ENCODE measurements around the gene TACR1. TPM values are rescaled to one million over a fixed set of nuclear protein-coding genes. Genes with fewer than 3 reads are reported as not detected.
"Not testable (repeated sequence)": the region's sequence is repeated elsewhere in the genome, so short reads cannot be mapped to it uniquely, and the experiment has no call there.

TACR1 gene
- total RNA-seq, 1 donor from 2014 or later = 0.39 TPM

DNA sequence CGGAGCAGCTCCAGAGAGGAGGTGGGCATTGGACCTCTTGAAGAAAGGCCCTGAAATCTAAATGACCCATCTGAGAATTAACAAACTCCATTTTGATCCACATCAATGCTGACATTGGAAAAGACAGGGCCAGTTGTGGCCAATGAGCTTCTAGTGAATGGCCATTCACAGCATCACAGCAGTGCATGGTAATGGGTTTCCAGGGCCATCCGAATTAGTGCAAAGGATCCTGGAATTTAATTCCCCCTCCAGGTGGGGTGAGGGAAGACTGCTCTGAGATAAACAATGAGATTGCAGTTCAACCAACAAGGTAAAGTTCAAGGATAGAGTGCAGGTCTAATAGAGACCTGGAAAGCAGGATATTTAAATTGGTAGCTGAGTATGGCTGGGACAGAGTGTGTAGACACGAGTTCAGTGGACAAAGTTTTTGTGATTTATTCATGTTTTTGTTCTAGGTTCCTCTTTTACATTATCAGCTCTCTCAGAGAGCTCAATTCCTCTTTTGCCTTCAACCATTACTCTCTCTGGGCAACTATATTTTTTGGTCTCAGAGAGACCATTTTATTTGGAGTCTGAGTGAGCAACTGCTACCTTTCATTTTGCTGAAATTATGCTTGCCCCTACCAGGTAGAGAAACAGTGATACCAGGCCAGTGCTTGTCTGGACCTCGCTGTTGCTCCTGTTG, 5.0 kb downstream of the TACR1 start:
- DNase-seq = no peak

DNA sequence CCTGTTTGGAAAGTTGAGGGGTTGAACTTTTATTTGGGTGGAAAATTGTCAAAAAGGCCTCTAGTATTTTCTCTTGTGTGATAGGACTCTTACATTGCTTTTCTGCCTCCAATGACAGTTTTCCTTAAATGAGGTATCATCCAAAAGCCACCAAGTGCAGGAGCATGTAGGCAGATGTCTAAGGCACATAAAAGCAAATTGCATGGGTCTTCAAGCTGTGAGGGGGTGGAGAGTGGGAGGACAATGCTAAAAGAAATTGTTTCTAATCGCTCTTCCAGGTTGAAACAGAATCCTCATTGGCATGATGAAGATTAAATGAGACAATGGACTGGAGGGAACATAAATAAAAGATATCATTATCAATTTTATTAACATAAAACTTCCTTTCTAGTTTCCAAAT, 6.8 kb downstream of the TACR1 start:
- DNase-seq = no peak

DNA sequence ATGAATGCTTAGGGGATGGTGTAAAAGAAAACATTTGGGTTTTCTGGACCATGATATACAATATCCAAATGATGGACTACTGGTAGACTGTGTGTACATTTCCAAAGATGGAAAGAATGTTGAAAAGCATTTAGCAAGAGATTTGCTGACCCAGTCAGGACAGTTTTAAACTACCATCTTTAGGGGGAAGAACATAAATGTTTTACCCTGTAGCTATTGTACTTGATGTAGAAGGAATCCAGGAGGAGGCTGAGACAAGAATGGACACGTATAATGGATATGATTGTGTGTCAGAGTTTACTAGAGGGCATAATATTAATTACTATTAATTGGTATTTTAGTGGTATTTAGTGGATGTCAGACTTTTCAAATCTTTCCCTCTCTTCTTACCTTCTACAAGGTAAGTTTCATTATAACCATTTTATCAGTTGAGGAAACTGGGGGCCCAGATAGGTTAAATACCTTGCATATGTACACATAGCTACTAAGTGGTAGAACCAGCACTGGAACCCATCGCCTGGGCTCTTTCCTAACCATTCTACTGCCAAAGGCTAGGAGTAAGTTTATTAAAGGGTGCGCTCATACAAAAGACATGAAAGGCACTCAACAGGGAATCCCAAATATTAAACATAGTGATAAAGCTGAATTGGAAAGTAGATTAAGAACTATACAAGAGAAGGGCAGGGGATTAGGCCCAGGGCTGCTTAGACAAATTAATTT, 8.9 kb downstream of the TACR1 start:
- DNase-seq = no peak

DNA sequence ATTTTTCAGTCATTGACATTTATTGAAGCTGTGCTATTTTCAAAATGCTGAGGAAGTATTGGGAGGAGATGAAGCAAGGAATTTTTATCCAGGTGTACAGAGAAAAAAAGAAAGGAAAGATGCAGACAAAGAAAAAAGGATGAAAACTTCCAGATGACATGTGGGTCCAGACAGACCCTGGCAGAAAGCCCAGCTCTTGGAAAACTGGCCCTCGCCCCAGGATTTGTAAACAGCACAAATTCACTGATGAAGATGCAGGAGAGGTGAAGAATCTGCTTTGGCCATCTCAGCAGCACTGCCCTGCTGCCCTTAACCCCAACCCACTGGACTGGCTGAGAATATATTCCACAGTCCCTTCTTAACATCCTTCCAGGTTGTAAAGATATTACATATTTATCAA, 12.5 kb downstream of the TACR1 start:
- DNase-seq = no peak

DNA sequence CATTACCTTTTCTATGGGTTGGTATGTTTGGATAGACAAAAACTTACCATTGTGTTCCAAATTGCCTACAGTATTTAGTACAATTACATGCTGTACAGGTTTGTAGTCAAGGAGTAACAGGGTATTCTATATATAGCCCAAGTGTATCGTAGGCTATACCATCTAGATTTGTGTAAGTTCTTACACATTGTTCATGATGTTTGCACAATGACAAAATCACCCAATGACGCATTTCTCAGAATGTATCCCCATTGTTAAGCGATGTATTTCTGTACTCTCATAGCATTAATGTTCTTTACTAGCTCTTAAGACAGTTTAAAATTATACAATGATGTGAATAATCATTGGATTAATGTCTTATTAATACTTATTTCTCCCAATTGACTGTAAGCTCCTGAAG, 16.7 kb downstream of the TACR1 start:
- DNase-seq = no peak

DNA sequence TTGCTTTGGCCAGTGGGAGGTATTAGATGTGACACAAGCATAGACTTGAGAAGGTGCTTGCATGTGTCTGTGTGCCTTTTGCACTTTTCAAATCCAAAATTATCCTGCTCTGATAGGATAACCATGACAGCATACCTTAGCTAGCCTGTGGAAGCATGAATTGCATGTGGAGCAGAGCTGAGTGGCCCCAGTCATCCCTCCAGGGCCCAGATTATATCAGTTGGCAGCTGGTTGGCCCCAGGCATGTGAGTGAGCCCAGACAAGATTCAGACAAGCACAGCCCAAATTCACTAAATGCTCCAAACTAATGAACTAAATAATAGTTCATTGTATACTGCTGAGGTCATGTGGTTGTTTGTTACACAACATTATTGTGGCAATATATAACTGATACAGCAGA, 18.8 kb downstream of the TACR1 start:
- DNase-seq = no peak

DNA sequence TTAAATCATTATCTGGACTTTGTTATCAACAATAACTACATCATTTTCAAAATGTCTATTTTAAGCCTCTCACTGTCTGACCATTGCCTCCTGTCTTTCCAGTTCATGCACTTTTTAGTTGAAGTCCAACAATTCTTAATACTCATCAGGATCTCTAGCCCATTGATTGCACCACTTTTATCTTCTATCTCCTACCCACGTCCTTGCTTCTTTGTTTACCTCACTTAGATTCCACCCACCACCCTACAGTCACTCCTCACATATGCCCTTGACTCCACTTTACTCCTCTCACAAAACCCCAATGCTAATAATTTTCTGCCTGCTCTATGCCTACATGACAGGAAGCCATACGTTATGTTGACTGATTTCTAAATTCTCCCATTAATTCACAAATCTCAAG, 21.9 kb downstream of the TACR1 start:
- DNase-seq = no peak

DNA sequence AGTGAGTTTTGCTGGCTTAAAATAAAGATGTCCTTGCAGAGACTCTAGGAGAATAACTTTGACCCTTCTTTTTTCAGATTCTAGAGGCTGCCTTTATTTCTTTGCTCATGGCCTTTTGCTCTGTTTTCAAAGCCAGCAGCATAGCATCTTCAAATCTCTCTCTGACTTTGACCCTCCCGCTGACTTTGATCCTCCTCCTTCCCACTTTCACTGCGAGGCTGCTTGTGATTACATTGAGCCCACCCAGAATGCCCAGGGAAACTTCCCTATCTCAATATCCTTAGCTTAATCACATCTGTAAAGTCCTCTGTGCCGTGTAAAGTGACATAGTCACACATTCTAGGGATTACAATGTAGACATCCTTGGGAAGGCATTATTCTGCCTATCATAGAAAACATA, 23.9 kb downstream of the TACR1 start:
- no peak for DNase-seq

DNA sequence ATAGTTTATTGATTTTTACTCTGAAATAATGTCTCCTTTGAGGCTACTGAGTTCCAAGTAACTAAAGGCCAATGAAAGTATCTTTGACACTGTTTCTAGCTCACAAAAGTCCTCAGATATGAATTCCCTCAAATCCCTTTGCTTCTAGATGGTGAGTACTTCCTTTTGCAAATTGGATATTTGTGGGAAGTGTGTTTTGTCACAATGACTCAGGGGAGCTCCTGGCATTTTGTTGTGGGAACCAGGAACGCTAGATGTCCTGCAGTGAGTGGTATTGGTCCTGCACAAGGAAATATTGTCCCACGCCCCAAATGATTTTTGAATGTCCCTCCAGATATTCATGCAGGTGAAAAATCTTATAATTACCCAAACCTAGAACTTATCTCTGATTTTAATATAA, 24.3 kb downstream of the TACR1 start:
- DNase-seq = no peak

DNA sequence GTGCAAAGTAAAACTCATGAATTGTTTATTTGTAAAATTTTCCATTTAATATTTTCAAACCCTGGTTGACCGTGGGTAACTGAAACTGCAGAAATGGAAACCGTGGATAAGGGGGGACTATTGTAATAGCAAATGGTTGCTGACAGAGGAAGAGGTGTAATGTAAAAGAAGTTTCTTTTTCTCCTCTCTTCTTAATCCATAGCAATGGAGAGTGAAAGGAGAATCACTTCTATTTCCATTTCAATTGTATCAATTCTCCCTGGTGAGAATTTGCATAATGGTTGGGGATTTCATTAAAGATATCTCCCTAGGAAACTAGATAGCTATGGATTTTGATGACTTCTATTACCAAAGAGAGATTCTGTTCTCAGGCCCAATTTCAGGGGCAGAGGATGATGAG, 24.8 kb downstream of the TACR1 start:
- DNase-seq = no peak

DNA sequence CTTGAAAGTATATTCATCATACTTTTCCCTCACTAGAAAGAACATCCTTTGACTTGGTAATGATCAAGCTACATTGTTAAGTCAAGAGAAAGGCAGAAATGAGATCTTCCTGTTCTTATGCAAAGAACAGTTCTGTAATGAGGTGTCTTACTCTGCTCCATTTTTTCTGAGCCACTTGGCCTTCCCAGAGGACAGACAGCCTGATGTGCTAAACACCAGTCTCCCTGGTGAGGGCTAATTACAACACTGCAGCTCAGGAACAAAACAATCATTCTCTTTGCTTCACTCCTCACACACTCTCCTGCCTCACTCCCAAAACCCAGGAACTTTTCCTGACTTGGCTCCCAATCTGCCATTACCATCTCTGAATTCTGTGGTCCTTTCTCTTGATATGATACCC, 25.6 kb downstream of the TACR1 start:
- DNase-seq = no peak

DNA sequence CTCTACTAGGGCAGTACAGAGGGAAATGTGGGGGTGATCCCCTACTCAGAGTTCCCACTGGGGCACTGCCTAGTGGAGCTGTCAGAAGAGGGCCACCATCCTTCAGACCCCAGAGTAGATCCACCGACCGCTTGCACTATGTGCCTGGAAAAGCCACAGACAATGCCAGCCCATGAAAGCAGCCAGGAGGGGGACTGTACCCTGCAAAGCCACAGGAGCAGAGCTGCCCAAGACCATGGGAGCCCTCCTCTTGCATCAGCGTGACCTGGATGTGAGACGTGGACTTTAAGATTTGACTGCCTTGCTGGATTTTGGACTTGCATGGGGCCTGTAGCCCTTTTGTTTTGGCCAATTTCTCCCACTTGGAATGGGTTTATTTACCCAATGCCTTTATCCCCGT, 27.9 kb downstream of the TACR1 start:
- DNase-seq = not testable (repeated sequence)

DNA sequence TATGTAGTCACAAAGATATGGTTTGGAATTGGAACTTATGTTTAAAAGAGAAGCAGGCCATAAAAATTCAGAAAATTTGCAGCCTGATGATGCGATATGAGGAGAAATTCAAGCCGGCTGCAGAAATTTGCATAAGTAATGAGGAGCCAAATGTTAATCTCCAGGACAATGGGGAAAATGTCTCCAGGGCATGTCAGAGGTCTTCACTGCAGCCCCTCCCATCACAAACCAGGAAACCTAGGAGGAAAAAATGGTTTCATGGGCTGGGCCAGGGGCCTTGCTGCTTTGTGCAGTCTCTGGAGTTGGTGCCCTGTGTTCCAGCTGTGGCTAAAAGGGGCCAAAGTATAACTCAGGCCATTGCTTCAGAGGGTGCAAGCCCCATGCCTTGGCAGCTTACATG, 28.4 kb downstream of the TACR1 start:
- no peak for DNase-seq

DNA sequence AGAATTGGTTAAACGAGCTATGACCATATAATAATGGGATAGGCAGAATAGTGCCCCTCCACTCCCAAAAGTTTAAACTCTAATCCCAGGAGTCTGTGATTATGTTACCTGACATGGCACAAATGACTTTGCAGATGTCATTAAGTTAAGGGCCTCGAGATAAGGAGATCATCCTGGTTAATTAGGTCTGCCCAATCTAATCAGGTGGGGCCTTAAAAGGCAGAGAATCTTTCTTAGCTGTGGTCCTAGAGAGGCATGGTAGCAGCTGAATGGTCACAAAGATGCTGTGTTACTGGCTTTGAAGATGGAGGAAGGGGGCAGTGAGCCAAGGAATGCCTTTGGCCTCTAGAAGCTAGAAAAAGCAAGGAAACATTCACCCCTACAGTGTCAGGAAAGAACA, 31.1 kb downstream of the TACR1 start:
- DNase-seq = no peak

DNA sequence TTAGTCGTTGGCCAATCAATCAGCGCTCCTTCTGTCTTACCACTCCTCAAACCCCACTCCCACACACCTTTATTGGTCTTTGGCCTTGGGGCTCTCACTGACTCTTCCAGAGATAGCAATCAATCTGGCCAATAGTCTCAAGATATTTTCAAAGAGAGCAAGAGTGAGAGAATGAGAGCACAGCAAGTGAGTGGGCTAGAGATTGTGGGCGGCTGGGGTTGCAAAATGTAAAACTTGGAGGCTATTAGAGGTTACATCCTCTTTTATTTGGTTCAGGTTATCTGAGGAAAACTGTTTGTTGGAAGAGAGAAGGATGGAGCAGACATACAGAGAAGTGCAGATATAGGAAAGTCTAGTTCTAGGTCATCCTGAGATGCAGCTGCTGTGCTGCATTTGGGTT, 32.8 kb downstream of the TACR1 start:
- DNase-seq = no peak

DNA sequence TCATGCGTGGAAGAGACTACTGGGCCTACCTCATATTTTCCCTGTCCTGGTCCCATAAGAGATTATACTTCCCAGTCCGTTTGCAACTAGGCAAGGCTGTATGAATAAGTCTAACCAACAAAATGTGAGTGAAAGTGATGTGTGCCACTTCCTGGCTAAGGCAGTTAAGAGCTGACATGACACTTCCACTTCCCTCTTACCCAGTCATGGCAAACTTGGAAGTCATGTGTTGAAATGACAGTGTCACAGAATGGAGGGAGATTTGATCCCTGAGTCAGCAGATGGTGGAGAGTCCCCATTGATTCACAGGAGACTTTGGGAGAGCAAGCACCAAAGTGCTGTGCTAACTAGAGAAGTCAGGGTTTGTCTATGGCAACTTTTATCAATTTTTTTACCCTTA, 36.4 kb downstream of the TACR1 start:
- no peak for DNase-seq

DNA sequence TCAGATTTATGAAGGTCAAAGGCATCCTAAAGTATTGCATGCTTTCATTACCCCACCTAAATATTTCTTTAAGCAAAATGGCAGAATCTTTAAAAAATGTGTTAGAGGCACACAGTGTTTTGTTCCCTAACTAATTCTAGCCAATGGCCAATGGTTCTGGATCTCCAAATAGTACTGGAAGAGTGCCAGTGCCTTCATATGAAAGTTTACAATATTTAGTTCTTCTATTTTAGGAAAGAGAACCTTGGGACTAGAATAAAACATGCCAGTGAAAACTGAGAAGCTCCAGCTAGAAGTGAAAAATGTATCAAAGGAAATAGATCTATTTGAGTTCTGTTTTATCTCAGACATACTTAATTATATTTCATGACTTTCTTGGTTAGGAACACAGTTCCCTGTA, 37.1 kb downstream of the TACR1 start:
- DNase-seq = no peak

DNA sequence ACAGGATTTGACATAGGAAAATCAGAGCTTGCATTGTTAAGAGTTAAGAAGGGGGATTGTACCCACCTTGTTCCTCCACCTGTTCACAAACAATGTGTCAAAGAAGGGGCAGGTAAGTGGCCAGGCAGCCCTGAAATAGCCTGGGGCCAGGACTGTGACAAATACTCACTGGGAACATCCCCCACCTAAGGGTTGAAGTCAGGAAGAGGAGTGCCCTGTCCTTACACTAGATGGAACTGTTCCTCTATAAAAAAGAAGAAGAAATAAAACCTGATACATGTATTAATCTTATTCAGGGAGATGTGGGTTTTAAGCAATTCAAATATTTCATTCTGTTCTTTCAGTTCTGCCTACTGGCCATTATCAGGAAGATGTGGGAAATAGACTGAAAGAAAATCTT, 41.9 kb downstream of the TACR1 start:
- DNase-seq = no peak

DNA sequence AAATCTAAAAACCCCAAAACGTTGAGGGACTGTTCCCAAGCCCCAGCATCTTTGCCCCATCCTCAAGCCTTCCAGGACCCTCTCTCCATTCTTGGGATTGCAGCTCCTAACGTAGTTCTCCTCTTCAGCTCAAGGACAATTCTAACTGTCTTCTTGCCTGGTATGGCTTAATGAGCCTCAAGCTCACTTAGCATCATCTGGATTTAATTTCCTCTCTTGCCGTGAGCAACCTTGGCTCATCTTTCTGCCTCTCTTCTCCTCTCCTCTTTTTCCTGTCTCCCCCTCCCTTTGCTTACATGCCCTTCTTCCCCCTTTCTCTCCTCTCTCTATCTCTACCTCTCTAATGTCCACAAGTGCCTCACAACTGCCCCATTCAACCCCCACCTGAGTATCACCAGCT, 44.2 kb downstream of the TACR1 start:
- DNase-seq = no peak

DNA sequence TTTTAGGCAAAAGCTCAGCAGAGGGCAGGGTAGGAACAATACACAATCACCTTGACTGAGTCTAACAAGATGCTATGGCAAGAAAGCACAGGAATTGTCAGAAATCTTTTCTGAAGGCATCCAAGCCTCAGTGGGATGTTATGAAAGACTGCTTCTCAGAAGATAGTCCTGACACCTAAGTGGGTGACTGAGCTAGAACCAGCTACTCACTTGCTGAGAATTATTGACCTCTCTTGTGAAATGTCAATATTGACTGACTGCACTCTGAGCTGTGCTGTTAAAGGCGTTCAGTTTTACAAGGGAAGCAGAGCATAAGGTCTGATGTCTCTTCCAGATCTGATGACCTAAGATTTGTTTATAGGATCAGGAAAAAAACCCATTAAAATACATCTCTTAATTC, 46.1 kb downstream of the TACR1 start:
- DNase-seq = no peak

DNA sequence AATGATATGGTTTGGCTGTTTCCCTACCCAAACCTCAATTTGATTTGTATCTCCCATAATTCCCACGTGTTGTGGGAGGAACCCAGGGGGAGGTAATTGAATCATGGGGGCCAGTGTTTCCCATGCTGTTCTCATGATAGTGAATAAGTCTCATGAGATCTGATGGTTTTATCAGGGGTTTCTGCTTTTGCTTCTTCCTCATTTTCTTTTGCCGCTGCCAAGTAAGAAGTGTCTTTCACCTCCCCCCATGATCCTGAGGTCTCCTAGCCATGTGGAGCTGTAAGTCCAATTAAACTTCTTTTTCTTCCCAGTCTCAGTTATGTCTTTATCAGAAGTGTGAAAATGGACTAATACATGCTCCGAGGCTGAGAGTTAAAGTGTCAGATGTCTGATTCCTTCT, 47.1 kb downstream of the TACR1 start:
- DNase-seq = not testable (repeated sequence)

DNA sequence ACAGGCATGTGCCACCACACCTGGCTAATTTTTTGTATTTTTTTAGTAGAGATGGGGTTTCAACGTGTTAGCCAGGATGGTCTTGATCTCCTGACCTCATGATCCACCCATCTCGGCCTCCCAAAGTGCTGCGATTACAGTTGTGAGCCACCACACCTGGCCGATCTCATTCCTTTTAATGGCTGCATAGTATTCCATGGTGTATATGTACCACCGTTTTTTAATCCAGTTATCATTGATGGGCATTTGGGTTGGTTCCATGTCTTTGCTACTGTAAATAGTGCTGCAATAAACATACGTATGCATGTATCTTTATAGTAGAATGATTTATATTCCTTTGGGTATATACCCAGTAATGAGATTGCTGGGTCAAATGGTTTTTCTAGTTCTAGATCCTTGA, 51.4 kb downstream of the TACR1 start:
- not testable (repeated sequence) for DNase-seq

DNA sequence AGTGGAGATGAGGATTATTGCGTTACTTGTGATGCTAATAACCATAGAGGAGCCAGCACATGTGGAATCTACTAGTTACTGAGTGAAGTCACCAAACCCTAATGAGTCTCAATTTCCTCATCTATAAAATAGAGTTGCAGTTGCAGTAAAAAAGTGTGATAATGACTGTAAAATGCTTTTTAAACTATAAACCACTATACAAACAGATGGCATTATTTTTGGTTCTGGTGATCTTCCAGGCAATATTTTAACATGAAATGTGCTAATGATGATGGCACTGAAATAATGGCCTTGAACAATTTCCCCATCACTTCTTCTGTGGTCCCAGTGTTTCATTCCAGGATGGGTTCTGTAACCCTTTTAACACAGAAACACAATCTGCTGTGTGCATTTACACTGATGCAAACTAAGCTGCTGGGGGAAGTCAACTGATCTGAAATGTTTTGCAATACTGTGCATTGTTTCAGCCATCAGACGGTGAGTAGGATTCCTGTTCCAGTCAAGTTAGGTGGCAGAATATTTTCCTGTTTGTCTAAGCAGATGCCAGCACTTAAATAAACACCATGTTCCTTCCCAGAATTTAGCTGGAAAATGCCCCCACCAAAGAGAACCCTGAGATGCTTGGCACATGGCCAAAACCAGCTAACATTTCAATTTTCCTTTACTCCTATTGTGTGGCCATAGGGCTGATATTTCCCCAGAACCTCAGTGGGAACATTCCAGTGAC, 52.6 kb downstream of the TACR1 start:
- DNase-seq = no peak

DNA sequence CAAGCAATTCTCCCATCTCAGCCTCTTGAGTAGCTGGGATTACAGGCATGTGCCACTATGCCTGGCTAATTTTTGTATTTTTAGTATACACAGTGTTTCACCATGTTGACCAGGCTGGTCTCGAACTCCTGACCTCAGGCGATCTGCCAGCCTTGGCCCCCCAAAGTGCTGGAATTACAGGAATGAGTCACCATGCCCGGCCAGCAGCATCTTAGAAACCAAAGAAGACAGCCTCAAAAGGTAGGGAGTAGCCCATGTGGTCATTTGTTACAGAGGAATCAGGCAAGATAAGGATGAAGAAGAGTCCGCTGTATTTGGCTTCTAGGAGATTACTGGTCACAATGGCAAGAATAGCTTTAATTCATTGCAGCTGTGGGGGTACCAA, 53.1 kb downstream of the TACR1 start:
- not testable (repeated sequence) for DNase-seq
